ENCODE measurements around the gene AMOTL2. TPM values are rescaled to one million over a fixed set of nuclear protein-coding genes. Genes with fewer than 3 reads are reported as not detected.

The AMOTL2 gene
- 188 and 284 TPM in 2 replicates for total RNA-seq

GRCh38 chr3:134374105-134374790 lies at the start of gene AMOTL2:
AMOTL2 (minus strand) TSS chr3:134374447; CDS start chr3:134371433, 3,014 bp downstream.

Other genes starting within 250 kb of the AMOTL2 start
- 57.4 and 59.5 TPM in 2 replicates for gene RYK, start 123.6 kb downstream of the AMOTL2 start, total RNA-seq
- gene ANAPC13, start 111.5 kb upstream of the AMOTL2 start, total RNA-seq = 40.6 and 86.8 TPM in 2 replicates
- 14.5 and 24.9 TPM in 2 replicates for gene CEP63, start 111.6 kb upstream of the AMOTL2 start, total RNA-seq